MM.1S (cell line): Measurements from ENCODE around the gene MYO1B.

Experiments used
- DNase-seq: peaks from one replicate; pipeline ENCODE4 v3.0.0-alpha.2; 2015
- H2AFZ ChIP-seq: fragments of 300-600 bp; sonication (generic); 2 replicates; pipeline ENCODE4 v1.6.0; 2016; ENCODE audit warnings: antibody characterized with exemption, low read length
- H3F3A ChIP-seq: fragments of 300-600 bp; sonication (generic); 2 replicates; pipeline ENCODE4 v1.6.1; 2016; ENCODE audit warnings: mild to moderate bottlenecking, antibody characterized with exemption, low read length, moderate library complexity, mixed read lengths; ENCODE audit not compliant: insufficient read depth
- H3K27ac ChIP-seq: fragments of 300-600 bp; sonication (generic); 2 replicates; pipeline ENCODE4 v1.5.1; 2016; ENCODE audit warnings: mild to moderate bottlenecking, low read length
- H3K27me3 ChIP-seq: fragments of 300-600 bp; sonication (generic); replicated peaks from 2 replicates; pipeline ENCODE4 v1.6.0; 2016; ENCODE audit warnings: low read length; ENCODE audit not compliant: insufficient read depth
- H3K36me3 ChIP-seq: fragments of 300-600 bp; sonication (generic); replicated peaks from 2 replicates; pipeline ENCODE4 v1.6.1; 2016; ENCODE audit warnings: mild to moderate bottlenecking, low read length, mixed read lengths; ENCODE audit not compliant: insufficient read depth
- H3K4me1 ChIP-seq: fragments of 300-600 bp; sonication (generic); 2 replicates; pipeline ENCODE4 v1.6.1; 2016; ENCODE audit warnings: low read length, mixed read lengths
- H3K4me2 ChIP-seq: fragments of 300-600 bp; sonication (generic); 2 replicates; pipeline ENCODE4 v1.6.0; 2016; ENCODE audit warnings: low read depth, low read length
- H3K4me3 ChIP-seq: fragments of 300-600 bp; sonication (generic); 2 replicates; pipeline ENCODE4 v1.5.1; 2016; ENCODE audit warnings: low read length, mixed read lengths
- H3K79me2 ChIP-seq: fragments of 300-600 bp; sonication (generic); 2 replicates; pipeline ENCODE4 v1.6.1; 2016; ENCODE audit warnings: mixed run types, low read length, mixed read lengths
- H3K9ac ChIP-seq: fragments of 300-600 bp; sonication (generic); 2 replicates; pipeline ENCODE4 v1.6.1; 2016; ENCODE audit warnings: low read length, mixed read lengths
- H3K9me2 ChIP-seq: fragments of 300-600 bp; sonication (generic); replicated peaks from 2 replicates; pipeline ENCODE4 v1.6.1; 2016; ENCODE audit warnings: mild to moderate bottlenecking, low read length, mixed read lengths; ENCODE audit not compliant: insufficient read depth
- H3K9me3 ChIP-seq: fragments of 300-600 bp; sonication (generic); replicated peaks from 2 replicates; pipeline ENCODE4 v1.6.1; 2016; ENCODE audit warnings: mild to moderate bottlenecking, low read length, mixed read lengths; ENCODE audit not compliant: insufficient read depth
- H4K20me1 ChIP-seq: fragments of 300-600 bp; sonication (generic); 2 replicates; pipeline ENCODE4 v1.6.1; 2016; ENCODE audit warnings: mild to moderate bottlenecking, low read length, moderate library complexity, mixed read lengths; ENCODE audit not compliant: insufficient read depth
- CTCF ChIP-seq: fragments of 300-600 bp; sonication (generic); IDR thresholded peaks from 2 replicates; pipeline ENCODE4 v1.5.1; 2016; ENCODE audit warnings: antibody characterized with exemption, low read length, mixed read lengths
- EZH2 ChIP-seq: fragments of 300-600 bp; sonication (generic); optimal IDR thresholded peaks from 2 replicates; pipeline ENCODE3; 2017; ENCODE audit warnings: low read depth, mild to moderate bottlenecking, antibody characterized with exemption, low read length, mixed read lengths
- EZH2phosphoT487 ChIP-seq: fragments of 300-600 bp; sonication (generic); IDR thresholded peaks from 2 replicates; pipeline ENCODE4 v1.6.1; 2018; ENCODE audit warnings: antibody characterized with exemption, low read length

The MYO1B gene

GRCh38 chr2:191435141-191435540, 189.9 kb downstream of the MYO1B start:
- Histone ChIP-seq H3K4me2 (no peak overlapping the region), H3K27ac (no peak overlapping the region), H3K36me3 (no peaks in the 10 kb centered on the region), H3K4me3 (no peak overlapping the region), H3K9ac (no peak overlapping the region), H3F3A (no peaks in the 10 kb centered on the region), H3K9me3 (no peaks in the 10 kb centered on the region), H3K9me2 (no peaks in the 10 kb centered on the region), H2AFZ (no peak overlapping the region), H3K79me2 (no peaks in the 10 kb centered on the region), H4K20me1 (no peaks in the 10 kb centered on the region), H3K4me1 (no peaks in the 10 kb centered on the region), H3K27me3 (no peaks in the 10 kb centered on the region)
- no peak for TF ChIP-seq EZH2phosphoT487
- no peak for TF ChIP-seq EZH2
- TF ChIP-seq CTCF: no peak
- DNase-seq: no peak

GRCh38 chr2:191436368-191437055, 191.3 kb downstream of the MYO1B start:
- H3K27me3 ChIP-seq: no peaks in the 10 kb centered on the region
- no peaks in the 10 kb centered on the region for H3K9me2 ChIP-seq
- H2AFZ ChIP-seq: no peak overlapping the region
- no peaks in the 10 kb centered on the region for H3K9me3 ChIP-seq
- H3F3A ChIP-seq: no peaks in the 10 kb centered on the region
- TF ChIP-seq CTCF (no peak), EZH2 (no peak), EZH2phosphoT487 (no peak)
- no peak overlapping the region for H3K4me3 ChIP-seq
- no peaks in the 10 kb centered on the region for H3K4me1 ChIP-seq
- H3K27ac ChIP-seq: no peak overlapping the region
- DNase-seq: no peak
- H3K4me2 ChIP-seq: no peak overlapping the region
- no peaks in the 10 kb centered on the region for H3K36me3 ChIP-seq
- H3K79me2 ChIP-seq: no peaks in the 10 kb centered on the region
- no peaks in the 10 kb centered on the region for H4K20me1 ChIP-seq
- no peak overlapping the region for H3K9ac ChIP-seq

DNA sequence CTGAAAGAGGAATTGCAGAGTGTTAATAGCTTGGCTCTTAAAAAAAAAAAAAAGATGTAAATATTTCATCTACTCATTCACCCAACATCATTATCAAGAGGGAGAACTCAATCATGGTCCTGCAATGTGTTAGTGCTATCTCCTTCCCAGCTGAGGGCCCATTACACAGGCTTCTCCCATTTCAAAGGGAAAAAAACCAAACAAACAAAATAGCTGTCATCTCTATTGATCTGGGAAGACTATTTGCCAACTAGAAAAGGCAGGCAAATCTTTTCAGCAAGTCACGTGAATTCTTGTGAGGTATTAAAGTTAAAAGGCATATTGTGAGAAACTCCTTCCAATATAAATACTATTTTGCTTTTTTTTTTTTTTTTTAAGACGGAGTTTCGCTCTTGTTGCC, 194.3 kb downstream of the MYO1B start:
- Histone ChIP-seq H3K4me1 (no peaks in the 10 kb centered on the region), H3F3A (no peaks in the 10 kb centered on the region), H3K4me2 (no peak overlapping the region), H3K4me3 (no peak overlapping the region), H3K9me2 (no peaks in the 10 kb centered on the region), H4K20me1 (no peaks in the 10 kb centered on the region), H3K9ac (no peak overlapping the region), H3K27ac (no peak overlapping the region), H3K36me3 (no peaks in the 10 kb centered on the region), H3K79me2 (no peaks in the 10 kb centered on the region), H2AFZ (no peak overlapping the region), H3K9me3 (no peaks in the 10 kb centered on the region), H3K27me3 (no peaks in the 10 kb centered on the region)
- DNase-seq: no peak
- no peak for TF ChIP-seq EZH2phosphoT487
- no peak for TF ChIP-seq CTCF
- TF ChIP-seq EZH2: no peak
